ENCODE data around the gene ANK3. TPM values are rescaled to one million over a fixed set of nuclear protein-coding genes. Genes with fewer than 3 reads are reported as not detected.

The ANK3 gene
- total RNA-seq, 3 donors from 2014 or later: 10.2 to 93.2 (median 57.4) TPM

DNA sequence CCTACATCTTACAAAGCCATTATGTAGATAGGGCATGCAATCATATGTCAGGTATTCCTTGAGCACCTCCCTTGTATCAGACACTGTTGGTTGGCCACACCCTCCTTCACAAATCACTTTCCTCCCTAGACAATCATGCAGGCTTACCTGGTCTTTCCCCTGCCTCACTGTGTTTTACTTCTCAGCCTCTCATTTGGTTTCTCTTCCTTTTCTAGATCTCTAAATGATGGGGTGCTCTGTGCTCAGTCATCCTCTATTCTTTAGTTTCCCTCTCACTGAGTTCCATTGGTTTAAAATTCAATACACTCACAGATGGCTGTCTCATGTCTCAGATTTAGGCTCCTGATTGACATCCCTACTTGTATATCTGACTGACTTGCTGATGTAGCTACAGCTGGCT lies 31.4 kb downstream of the ANK3 start:
- TF ChIP-seq POLR2AphosphoS5 (IDR thresholded peaks at IDR 0.05) (no peak), POLR2A (IDR thresholded peaks at IDR 0.05) (no peak)
- TF ChIP-seq, protein P1, sequence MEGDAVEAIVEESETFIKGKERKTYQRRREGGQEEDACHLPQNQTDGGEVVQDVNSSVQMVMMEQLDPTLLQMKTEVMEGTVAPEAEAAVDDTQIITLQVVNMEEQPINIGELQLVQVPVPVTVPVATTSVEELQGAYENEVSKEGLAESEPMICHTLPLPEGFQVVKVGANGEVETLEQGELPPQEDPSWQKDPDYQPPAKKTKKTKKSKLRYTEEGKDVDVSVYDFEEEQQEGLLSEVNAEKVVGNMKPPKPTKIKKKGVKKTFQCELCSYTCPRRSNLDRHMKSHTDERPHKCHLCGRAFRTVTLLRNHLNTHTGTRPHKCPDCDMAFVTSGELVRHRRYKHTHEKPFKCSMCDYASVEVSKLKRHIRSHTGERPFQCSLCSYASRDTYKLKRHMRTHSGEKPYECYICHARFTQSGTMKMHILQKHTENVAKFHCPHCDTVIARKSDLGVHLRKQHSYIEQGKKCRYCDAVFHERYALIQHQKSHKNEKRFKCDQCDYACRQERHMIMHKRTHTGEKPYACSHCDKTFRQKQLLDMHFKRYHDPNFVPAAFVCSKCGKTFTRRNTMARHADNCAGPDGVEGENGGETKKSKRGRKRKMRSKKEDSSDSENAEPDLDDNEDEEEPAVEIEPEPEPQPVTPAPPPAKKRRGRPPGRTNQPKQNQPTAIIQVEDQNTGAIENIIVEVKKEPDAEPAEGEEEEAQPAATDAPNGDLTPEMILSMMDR (IDR thresholded peaks at IDR 0.05): no peak
- no peaks in the 10 kb centered on the region for H3K4me1 ChIP-seq
- H3K4me3 ChIP-seq: no peak overlapping the region
- H3K27ac ChIP-seq: no peak overlapping the region
- DNase-seq (ENCODE audit: low spot score in 2 of 2): no peak
- no peaks in the 10 kb centered on the region for H3K27me3 ChIP-seq
- intact Hi-C loops (cut with DNase I; ENCODE audit: low total_unique reads): no loop called here
- no peaks in the 10 kb centered on the region for H3K36me3 ChIP-seq
- no peaks in the 10 kb centered on the region for H3K9me3 ChIP-seq

DNA sequence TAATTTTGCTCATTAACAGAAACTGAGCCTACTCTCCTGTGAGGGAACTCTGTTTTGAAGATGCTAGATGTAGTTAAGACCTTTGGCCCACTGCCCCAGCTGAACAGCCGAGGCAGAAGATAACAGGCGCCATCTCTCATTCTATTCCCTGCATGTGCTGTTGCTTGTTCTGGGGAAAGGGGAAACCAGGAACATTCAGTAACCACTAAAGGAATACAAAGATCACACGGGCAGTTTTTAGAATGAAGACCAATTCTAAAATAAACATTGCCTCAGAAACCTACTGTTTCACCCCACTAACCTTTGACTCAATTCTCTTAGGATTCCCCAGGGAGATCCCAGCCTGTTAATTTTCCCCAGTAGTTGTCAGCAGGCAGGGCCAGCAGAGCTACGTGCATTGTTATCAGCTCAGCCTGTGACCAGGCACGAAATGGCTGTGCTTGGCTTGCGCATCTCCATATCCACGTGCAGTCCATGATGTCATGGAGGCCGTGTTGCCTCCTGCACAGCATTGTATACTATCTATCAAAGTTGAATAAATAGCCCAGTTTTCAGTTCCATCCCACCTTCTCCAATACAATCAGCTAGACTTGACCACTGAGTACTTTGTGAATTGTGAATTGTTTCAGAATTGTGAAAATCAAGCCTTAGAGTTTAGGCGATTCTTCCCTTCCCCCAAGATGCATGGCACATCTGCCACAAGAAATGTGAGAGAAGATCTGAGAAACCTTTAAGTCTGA lies 36.0 kb downstream of the ANK3 start:
- intact Hi-C loops (cut with DNase I; ENCODE audit: low total_unique reads): no loop called here
- TF ChIP-seq POLR2A (IDR thresholded peaks at IDR 0.05) (no peak), POLR2AphosphoS5 (IDR thresholded peaks at IDR 0.05) (no peak)
- TF ChIP-seq, protein P1 (IDR thresholded peaks at IDR 0.05): no peak
- Histone ChIP-seq H3K27me3 (no peaks in the 10 kb centered on the region), H3K4me3 (no peak overlapping the region), H3K36me3 (no peaks in the 10 kb centered on the region), H3K9me3 (no peaks in the 10 kb centered on the region), H3K27ac (no peak overlapping the region), H3K4me1 (no peaks in the 10 kb centered on the region)
- DNase-seq (ENCODE audit: low spot score in 2 of 2): no peak

DNA sequence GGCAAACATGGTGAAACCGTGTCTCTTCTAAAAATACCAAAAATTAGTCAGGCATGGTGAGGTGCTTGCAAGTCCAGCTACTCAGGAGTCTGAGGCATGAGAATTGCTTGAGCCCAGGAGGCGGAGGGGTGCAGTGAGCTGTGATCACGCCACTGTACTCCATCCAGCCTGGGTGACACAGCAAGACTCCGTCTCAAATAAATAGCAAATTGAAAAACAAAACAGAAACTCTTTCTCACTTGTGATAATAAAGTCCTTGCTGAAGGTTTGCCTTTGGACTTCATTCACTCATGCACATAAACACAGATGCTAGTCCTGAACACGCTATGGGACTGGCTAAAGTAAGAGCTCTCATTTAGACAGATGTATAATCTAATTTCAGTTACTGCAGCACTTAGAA lies 37.6 kb downstream of the ANK3 start:
- DNase-seq (ENCODE audit: low spot score in 2 of 2): no peak
- Histone ChIP-seq H3K27ac (no peak overlapping the region), H3K4me1 (no peaks in the 10 kb centered on the region), H3K9me3 (no peaks in the 10 kb centered on the region), H3K4me3 (no peak overlapping the region), H3K36me3 (no peaks in the 10 kb centered on the region), H3K27me3 (no peaks in the 10 kb centered on the region)
- TF ChIP-seq, protein P1 (IDR thresholded peaks at IDR 0.05): no peak
- TF ChIP-seq POLR2A (IDR thresholded peaks at IDR 0.05) (no peak), POLR2AphosphoS5 (IDR thresholded peaks at IDR 0.05) (no peak)
- intact Hi-C loops (cut with DNase I; ENCODE audit: low total_unique reads): no loop called here

DNA sequence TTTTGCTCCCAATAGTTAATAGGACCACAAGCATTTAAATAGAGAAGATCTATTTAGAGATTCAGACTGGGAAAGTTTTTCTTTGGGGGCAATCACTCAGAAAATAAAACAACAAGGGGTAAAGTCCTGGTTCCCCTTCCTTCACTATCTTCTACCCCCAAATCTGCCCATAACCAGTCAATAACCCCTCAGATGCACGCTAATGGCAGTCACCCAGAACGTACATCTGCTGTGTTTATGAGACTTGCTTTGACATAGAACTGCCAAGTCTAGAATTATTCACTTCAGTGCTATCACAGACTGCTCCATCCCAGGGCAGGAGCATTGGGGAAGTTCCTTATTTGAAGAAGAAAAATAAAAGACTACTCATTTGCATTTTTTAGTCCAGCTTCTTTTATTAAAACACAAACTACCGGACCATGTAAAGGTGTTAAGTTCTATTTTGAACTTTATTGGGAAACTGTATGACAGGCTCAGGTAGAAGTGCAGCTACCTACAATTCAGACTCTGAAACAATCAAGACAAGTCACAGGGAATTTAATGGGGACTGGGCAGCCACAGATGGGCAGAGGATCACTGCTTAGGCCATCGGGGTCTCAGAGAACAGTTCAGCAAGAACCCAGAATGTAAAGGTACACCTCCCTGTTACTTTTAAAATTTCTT lies 38.4 kb downstream of the ANK3 start:
- no peak for DNase-seq (ENCODE audit: low spot score in 2 of 2)
- Histone ChIP-seq H3K9me3 (no peaks in the 10 kb centered on the region), H3K4me1 (no peaks in the 10 kb centered on the region), H3K36me3 (no peaks in the 10 kb centered on the region), H3K27ac (no peak overlapping the region), H3K4me3 (no peak overlapping the region), H3K27me3 (no peaks in the 10 kb centered on the region)
- intact Hi-C loops (cut with DNase I; ENCODE audit: low total_unique reads): no loop called here
- TF ChIP-seq POLR2AphosphoS5 (IDR thresholded peaks at IDR 0.05): no peak
- no peak for TF ChIP-seq POLR2A (IDR thresholded peaks at IDR 0.05)
- TF ChIP-seq, protein P1 (IDR thresholded peaks at IDR 0.05): no peak

DNA sequence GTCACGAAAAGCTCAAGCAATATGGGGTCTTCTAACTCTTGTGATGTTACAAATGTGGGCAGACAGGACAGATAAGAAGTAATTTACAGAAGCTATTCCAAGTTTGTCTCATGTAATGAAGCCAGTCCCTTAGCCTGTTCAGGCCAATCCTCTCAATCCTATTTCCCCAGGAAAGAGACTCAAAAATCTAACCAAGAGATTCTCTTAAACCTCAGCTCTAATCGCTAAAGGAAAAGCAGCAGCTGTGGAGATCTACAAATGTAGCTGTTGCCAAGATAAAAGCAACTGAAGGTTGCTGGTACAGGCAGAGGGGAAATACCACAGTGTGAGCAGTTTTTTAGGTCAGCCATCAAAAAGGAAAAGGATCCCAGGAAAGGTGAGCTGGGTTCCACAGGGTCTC lies 39.3 kb downstream of the ANK3 start:
- no peak overlapping the region for H3K27ac ChIP-seq
- no peaks in the 10 kb centered on the region for H3K9me3 ChIP-seq
- intact Hi-C loops (cut with DNase I; ENCODE audit: low total_unique reads): loop anchor here (1.0 kb wide), 1 partner anchor 36 kb away; no protein-coding TSS in a partner anchor
- H3K27me3 ChIP-seq: no peaks in the 10 kb centered on the region
- H3K36me3 ChIP-seq: no peaks in the 10 kb centered on the region
- TF ChIP-seq POLR2AphosphoS5 (IDR thresholded peaks at IDR 0.05): no peak
- TF ChIP-seq POLR2A (IDR thresholded peaks at IDR 0.05): no peak
- TF ChIP-seq, protein P1 (IDR thresholded peaks at IDR 0.05): no peak
- H3K4me1 ChIP-seq: no peaks in the 10 kb centered on the region
- H3K4me3 ChIP-seq: no peak overlapping the region
- DNase-seq (ENCODE audit: low spot score in 2 of 2): no peak

Measured in breast epithelium (tissue), 4 donors.